ENCODE measurements around the gene RAB7B. TPM values are rescaled to one million over a fixed set of nuclear protein-coding genes. Genes with fewer than 3 reads are reported as not detected.
A peak's percentile ranks its signal among the peaks of the same experiment; 100 is the strongest.

The RAB7B gene
- total and polyA plus RNA-seq, 2 donors, result 6.4 to 8.6 TPM

DNA sequence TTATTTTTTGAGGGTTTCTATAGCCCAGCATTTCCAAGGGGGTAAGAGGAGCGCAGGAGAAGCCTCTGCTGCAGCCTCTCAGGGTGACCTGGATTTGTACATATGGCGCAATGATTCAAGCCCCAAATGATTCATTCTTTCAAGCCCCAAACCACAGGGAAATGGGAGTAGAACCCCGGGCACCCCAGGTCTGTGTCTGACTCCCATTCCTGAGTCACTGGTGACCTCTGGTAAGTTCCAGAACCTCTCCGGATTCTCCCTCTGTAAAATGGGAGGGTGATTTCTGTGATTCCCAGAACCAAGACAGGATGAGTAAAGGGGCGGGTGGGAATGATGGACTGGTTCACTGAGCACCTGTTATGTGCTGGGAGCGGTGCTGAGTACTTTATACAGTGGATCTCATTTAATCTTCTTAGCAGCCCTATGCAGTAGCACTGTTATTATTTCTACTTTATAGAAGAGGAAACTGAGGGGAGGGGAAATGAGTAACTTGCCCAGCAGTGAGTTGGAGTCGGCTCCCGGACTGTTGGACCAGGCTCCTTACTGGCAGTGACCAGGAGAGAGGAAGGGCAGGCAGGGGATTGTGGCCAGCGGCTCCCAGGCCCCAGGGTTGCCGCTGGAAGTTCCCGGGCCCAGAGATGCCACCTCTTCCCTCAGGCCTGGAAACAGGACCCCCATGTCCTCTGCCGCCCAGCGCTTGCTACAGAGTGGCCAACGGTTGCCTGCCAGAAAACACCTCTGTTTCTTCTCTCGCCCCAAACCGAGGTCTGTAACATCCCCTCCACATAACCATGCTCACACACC lies 39.6 kb downstream of the RAB7B start:
- Histone ChIP-seq H3K4me1 (ENCODE audit: control insufficient read depth in 2 of 2, insufficient read depth in 2 of 2, low read length in 2 of 2) (peaks cover 0 to 13% of the 10 kb centered on the region in 2 donors), H3K4me3 (ENCODE audit: low read length in 2 of 2) (no peak overlapping the region), H3K9me3 (ENCODE audit: control insufficient read depth in 2 of 2, insufficient read depth in 1 of 2, low read length in 1 of 2) (no peaks in the 10 kb centered on the region), H3K36me3 (ENCODE audit: control insufficient read depth in 2 of 2, insufficient read depth in 2 of 2, low read length in 1 of 2) (no peaks in the 10 kb centered on the region), H3K27ac (ENCODE audit: low read depth in 1 of 2, low read length in 1 of 2) (no peak overlapping the region), H3K27me3 (ENCODE audit: control insufficient read depth in 2 of 2, insufficient read depth in 1 of 2, low read length in 1 of 2) (peaks cover 0 to 2% of the 10 kb centered on the region in 2 donors)
- no peak for DNase-seq (ENCODE audit: low read depth in 6 of 9, low spot score in 9 of 9)
- WGBS, result 96% methylated on average over 16 of the region's 16 CpGs

DNA sequence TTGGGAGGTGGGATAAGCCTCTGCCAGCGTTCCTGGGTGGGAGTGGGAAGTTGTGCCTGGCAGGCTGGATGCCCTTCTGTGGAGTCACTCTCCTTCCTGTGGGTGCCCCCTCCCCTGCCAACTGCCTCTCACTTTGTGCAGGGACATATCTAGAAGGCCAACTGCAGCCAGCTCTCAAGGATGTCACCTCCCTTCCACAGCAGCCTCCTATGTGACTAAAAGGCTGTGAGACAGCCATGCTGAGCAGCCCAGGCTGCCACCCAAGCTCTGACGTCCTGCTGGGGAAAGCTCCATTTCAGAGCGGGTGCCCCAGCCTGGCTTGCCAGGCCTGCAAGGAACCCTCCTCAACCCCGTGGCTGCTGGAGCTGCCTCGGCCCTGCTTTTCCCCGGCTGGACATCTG lies 40.4 kb downstream of the RAB7B start:
- Histone ChIP-seq H3K27me3 (ENCODE audit: control insufficient read depth in 2 of 2, insufficient read depth in 1 of 2, low read length in 1 of 2) (peaks cover 0 to 4% of the 10 kb centered on the region in 2 donors), H3K27ac (ENCODE audit: low read depth in 1 of 2, low read length in 1 of 2) (no peak overlapping the region)

DNA sequence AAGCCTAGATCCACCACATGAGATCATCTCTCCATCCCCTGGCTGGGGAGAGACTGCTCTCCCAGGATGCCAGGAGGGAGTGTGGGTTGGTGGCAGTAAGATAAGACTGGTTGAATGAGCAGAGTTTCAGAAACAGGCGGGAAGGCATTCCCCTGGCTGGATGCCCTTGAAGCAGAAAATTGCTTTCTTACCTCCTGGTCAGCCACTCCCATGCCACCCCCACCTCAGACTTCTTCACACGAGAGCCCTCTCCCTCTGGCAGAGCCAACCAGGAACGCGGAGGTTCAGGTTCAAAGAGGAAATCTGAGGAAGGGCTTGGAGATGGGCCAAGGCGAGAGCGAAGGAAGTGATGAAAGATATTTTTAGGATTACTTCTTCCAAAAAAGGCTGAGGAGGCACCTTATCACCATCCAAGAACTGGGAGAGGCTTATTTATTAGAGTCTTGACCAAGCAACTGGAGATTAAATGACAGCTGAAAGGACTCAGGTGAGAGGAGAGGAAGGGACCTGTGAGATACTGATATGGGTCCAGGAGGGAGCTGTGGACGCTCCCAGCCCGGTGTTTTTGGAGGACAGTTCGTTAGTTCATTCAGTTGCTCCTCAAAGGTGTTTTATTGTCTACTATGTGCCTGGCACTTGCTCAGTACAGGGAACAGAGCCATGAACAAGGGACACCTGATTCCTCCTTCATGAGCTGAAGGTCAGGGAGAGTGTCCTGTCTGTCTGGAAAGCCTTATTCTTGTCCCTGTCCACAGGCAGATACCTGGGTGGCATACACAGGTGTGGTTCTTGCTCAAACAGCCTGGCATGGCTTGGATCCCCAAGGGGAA lies 41.0 kb downstream of the RAB7B start:
- DNase-seq (ENCODE audit: low read depth in 6 of 9, low spot score in 9 of 9), result no peak
- Histone ChIP-seq H3K27me3 (ENCODE audit: control insufficient read depth in 2 of 2, insufficient read depth in 1 of 2, low read length in 1 of 2) (peaks cover 0 to 4% of the 10 kb centered on the region in 2 donors), H3K27ac (ENCODE audit: low read depth in 1 of 2, low read length in 1 of 2) (no peak overlapping the region), H3K4me3 (ENCODE audit: low read length in 2 of 2) (no peak overlapping the region), H3K36me3 (ENCODE audit: control insufficient read depth in 2 of 2, insufficient read depth in 2 of 2, low read length in 1 of 2) (no peaks in the 10 kb centered on the region), H3K9me3 (ENCODE audit: control insufficient read depth in 2 of 2, insufficient read depth in 1 of 2, low read length in 1 of 2) (no peaks in the 10 kb centered on the region), H3K4me1 (ENCODE audit: control insufficient read depth in 2 of 2, insufficient read depth in 2 of 2, low read length in 2 of 2) (peaks cover 0 to 13% of the 10 kb centered on the region in 2 donors)
- 68% methylated on average over 9 of the region's 9 CpGs for WGBS

More for the DNA sequence above, 40.4 kb downstream of the RAB7B start:
- H3K4me3 ChIP-seq (ENCODE audit: low read length in 2 of 2), result no peak overlapping the region
- H3K9me3 ChIP-seq (ENCODE audit: control insufficient read depth in 2 of 2, insufficient read depth in 1 of 2, low read length in 1 of 2), result no peaks in the 10 kb centered on the region
- H3K36me3 ChIP-seq (ENCODE audit: control insufficient read depth in 2 of 2, insufficient read depth in 2 of 2, low read length in 1 of 2), result no peaks in the 10 kb centered on the region
- DNase-seq (ENCODE audit: low read depth in 6 of 9, low spot score in 9 of 9), result no peak
- peaks cover 0 to 13% of the 10 kb centered on the region in 2 donors for H3K4me1 ChIP-seq (ENCODE audit: control insufficient read depth in 2 of 2, insufficient read depth in 2 of 2, low read length in 2 of 2)
- WGBS, result 84% methylated on average over 6 of the region's 6 CpGs

DNA sequence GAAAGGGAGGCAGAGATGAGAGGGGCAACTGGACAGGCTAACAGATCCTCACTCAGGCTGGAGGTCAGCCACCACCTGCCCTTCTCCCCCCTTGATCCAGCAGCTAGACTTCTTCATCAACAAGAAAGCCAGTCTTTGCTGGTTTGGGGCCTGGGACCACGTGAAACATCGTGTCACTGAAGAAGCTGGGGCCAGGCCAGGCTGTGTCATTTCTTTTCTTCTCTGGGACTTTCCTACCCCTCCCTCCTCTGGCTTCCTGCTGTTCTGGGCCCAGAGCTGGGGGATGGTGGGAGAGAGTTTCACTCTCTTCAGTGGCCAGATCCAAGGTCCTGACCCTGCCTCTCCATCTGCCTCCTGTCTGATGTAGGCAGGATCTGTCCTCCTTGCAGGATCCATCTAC lies 41.8 kb downstream of the RAB7B start:
- DNase-seq (ENCODE audit: low read depth in 6 of 9, low spot score in 9 of 9), result peak in 1 of 9 donors; percentile 23
- no peaks in the 10 kb centered on the region for H3K36me3 ChIP-seq (ENCODE audit: control insufficient read depth in 2 of 2, insufficient read depth in 2 of 2, low read length in 1 of 2)
- H3K27me3 ChIP-seq (ENCODE audit: control insufficient read depth in 2 of 2, insufficient read depth in 1 of 2, low read length in 1 of 2), result peaks cover 0 to 5% of the 10 kb centered on the region in 2 donors
- H3K27ac ChIP-seq (ENCODE audit: low read depth in 1 of 2, low read length in 1 of 2), result no peak overlapping the region
- H3K4me1 ChIP-seq (ENCODE audit: control insufficient read depth in 2 of 2, insufficient read depth in 2 of 2, low read length in 2 of 2), result peaks cover 0 to 13% of the 10 kb centered on the region in 2 donors
- H3K4me3 ChIP-seq (ENCODE audit: low read length in 2 of 2), result no peak overlapping the region
- H3K9me3 ChIP-seq (ENCODE audit: control insufficient read depth in 2 of 2, insufficient read depth in 1 of 2, low read length in 1 of 2), result no peaks in the 10 kb centered on the region
- WGBS, result 23% methylated on average over 2 of the region's 2 CpGs

DNA sequence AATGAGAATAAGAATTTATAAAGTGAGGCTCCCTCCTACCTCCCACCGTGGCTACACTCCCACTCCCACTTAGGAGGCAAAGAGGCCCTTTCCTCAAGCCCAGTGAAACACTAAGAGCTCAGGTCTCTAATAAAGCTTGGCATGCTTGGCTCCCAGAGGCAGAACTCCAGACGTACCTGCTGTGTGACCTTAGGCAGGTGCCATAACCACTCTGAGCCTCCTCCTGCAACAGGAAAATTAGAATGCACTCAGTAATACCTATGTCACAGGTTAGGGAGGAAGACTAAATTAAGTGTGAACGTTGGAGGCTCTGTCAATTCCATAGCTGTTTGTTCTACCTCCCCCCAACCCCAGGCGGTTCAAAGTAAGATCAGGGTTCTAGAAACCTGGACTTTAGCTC lies 43.4 kb downstream of the RAB7B start:
- H3K4me1 ChIP-seq (ENCODE audit: control insufficient read depth in 2 of 2, insufficient read depth in 2 of 2, low read length in 2 of 2), result peaks cover 0 to 13% of the 10 kb centered on the region in 2 donors
- no peaks in the 10 kb centered on the region for H3K36me3 ChIP-seq (ENCODE audit: control insufficient read depth in 2 of 2, insufficient read depth in 2 of 2, low read length in 1 of 2)
- H3K9me3 ChIP-seq (ENCODE audit: control insufficient read depth in 2 of 2, insufficient read depth in 1 of 2, low read length in 1 of 2), result no peaks in the 10 kb centered on the region
- no peak overlapping the region for H3K4me3 ChIP-seq (ENCODE audit: low read length in 2 of 2)
- 93% methylated on average over 4 of the region's 4 CpGs for WGBS
- no peak overlapping the region for H3K27ac ChIP-seq (ENCODE audit: low read depth in 1 of 2, low read length in 1 of 2)
- H3K27me3 ChIP-seq (ENCODE audit: control insufficient read depth in 2 of 2, insufficient read depth in 1 of 2, low read length in 1 of 2), result peaks cover 0 to 13% of the 10 kb centered on the region in 2 donors
- DNase-seq (ENCODE audit: low read depth in 6 of 9, low spot score in 9 of 9), result no peak

DNA sequence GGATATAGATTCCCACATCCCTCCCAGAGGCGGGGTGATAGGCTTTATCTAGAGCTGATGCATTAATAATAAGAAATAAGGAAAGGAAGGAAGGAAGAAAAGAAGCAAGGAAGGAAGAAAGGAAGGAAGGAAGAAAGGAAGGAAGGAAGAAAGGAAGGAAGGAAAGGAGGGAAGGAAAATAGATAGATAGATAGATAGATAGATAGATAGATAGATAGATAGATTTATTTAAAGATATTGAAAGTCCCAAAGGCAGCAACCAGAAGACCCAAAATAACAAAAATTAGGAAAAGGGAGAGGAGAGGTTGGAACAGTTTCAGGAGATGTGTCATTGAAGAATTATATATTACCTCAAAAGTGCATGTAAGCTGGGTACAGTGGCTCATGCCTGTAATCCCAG lies 47.7 kb downstream of the RAB7B start:
- peaks cover 0 to 13% of the 10 kb centered on the region in 2 donors for H3K27me3 ChIP-seq (ENCODE audit: control insufficient read depth in 2 of 2, insufficient read depth in 1 of 2, low read length in 1 of 2)

DNA sequence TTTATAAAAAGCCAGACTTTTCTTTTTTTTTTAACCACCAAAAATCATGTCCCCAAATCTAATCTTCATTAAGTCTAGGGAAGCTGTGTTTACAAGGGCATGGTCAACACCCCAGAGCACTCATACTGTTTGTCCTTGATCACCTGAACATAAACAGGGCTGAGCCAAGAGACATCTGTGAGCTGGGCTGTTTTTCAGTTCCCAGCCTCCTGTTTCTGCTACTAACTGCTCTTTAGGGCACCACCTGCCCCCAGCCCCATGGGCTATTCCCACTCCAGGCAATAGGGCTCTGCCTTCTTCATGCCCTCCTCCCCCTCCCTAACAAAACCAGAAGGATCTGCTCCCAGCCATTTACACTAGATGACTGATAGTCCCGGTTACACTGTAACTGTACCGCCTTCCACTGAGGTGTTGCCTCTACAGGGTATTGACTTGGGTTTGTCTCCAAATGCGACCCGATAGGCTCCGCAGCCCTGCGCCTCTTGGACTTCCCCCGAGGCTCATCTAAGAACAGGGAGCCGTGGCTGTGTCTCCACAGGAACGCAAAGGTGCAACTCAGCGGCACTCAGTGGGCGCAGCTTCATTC lies 48.3 kb downstream of the RAB7B start:
- no peak overlapping the region for H3K4me3 ChIP-seq (ENCODE audit: low read length in 2 of 2)
- no peak overlapping the region for H3K27ac ChIP-seq (ENCODE audit: low read depth in 1 of 2, low read length in 1 of 2)
- no peaks in the 10 kb centered on the region for H3K9me3 ChIP-seq (ENCODE audit: control insufficient read depth in 2 of 2, insufficient read depth in 1 of 2, low read length in 1 of 2)
- H3K36me3 ChIP-seq (ENCODE audit: control insufficient read depth in 2 of 2, insufficient read depth in 2 of 2, low read length in 1 of 2), result no peaks in the 10 kb centered on the region
- DNase-seq (ENCODE audit: low read depth in 6 of 9, low spot score in 9 of 9), result no peak
- H3K27me3 ChIP-seq (ENCODE audit: control insufficient read depth in 2 of 2, insufficient read depth in 1 of 2, low read length in 1 of 2), result peaks cover 0 to 13% of the 10 kb centered on the region in 2 donors
- H3K4me1 ChIP-seq (ENCODE audit: control insufficient read depth in 2 of 2, insufficient read depth in 2 of 2, low read length in 2 of 2), result peaks cover 0 to 3% of the 10 kb centered on the region in 2 donors
- WGBS, result 93% methylated on average over 11 of the region's 11 CpGs

More for the DNA sequence above, 47.7 kb downstream of the RAB7B start:
- Histone ChIP-seq H3K27ac (ENCODE audit: low read depth in 1 of 2, low read length in 1 of 2) (no peak overlapping the region), H3K36me3 (ENCODE audit: control insufficient read depth in 2 of 2, insufficient read depth in 2 of 2, low read length in 1 of 2) (no peaks in the 10 kb centered on the region), H3K4me3 (ENCODE audit: low read length in 2 of 2) (no peak overlapping the region), H3K9me3 (ENCODE audit: control insufficient read depth in 2 of 2, insufficient read depth in 1 of 2, low read length in 1 of 2) (no peaks in the 10 kb centered on the region), H3K4me1 (ENCODE audit: control insufficient read depth in 2 of 2, insufficient read depth in 2 of 2, low read length in 2 of 2) (peaks cover 0 to 3% of the 10 kb centered on the region in 2 donors)
- DNase-seq (ENCODE audit: low read depth in 6 of 9, low spot score in 9 of 9), result no peak
- 91% methylated on average over 1 of the region's 1 CpG for WGBS

DNA sequence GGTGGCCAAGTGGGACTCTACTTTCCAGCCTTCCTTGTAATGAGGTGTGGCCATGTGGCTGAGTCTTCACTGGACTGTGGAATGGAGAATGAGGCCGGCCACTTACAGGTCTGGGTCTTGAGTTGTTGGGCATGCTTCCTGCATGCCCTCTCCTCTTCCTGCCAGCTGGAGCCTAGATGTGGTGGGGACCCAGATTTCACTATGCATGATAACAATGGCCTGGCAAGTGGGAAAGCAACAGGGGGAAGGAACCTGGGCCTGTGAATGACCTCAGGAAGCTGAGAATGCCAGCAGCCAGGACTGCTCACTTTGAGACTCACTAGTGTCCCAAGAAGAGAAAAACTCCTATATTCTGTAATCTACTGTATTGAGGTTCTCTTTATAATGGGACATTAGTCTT lies 51.4 kb downstream of the RAB7B start:
- no peak overlapping the region for H3K4me3 ChIP-seq (ENCODE audit: low read length in 2 of 2)
- no peaks in the 10 kb centered on the region for H3K9me3 ChIP-seq (ENCODE audit: control insufficient read depth in 2 of 2, insufficient read depth in 1 of 2, low read length in 1 of 2)
- no peak overlapping the region for H3K27ac ChIP-seq (ENCODE audit: low read depth in 1 of 2, low read length in 1 of 2)
- H3K36me3 ChIP-seq (ENCODE audit: control insufficient read depth in 2 of 2, insufficient read depth in 2 of 2, low read length in 1 of 2), result no peaks in the 10 kb centered on the region
- WGBS, result 95% methylated on average over 1 of the region's 1 CpG
- DNase-seq (ENCODE audit: low read depth in 6 of 9, low spot score in 9 of 9), result no peak
- H3K4me1 ChIP-seq (ENCODE audit: control insufficient read depth in 2 of 2, insufficient read depth in 2 of 2, low read length in 2 of 2), result peaks cover 0 to 3% of the 10 kb centered on the region in 2 donors
- H3K27me3 ChIP-seq (ENCODE audit: control insufficient read depth in 2 of 2, insufficient read depth in 1 of 2, low read length in 1 of 2), result peaks cover 0 to 9% of the 10 kb centered on the region in 2 donors
